GM12878 (cell line): Measurements from ENCODE around the gene RERE. TPM values are rescaled to one million over a fixed set of nuclear protein-coding genes. Genes with fewer than 3 reads are reported as not detected.
A peak's percentile ranks its signal among the peaks of the same experiment; 100 is the strongest.

Experiments
- ATAC-seq: fragments of 200-7000 bp; cut with Tn5 transposase; 3 replicates; pipeline ENCODE4 v1.9.1; 2020; ENCODE audit warnings: mild to moderate bottlenecking, moderate library complexity
- BruUV-seq: library from RNA; stranded (reverse); fragments of 400-500 nt; replicated peaks from 2 replicates; lab custom pipeline; 2021; lab: Mats Ljungman, UMichigan
- CTCF ChIA-PET: fragments of 300-600 bp; sonication (Branson Sonifier 250); formaldehyde crosslinking; extraction: SDS; loops from one replicate; lab custom pipeline; 2021; ENCODE audit warnings: inconsistent platforms; lab: Yijun Ruan, JAX
- POLR2A ChIA-PET: fragments of 350-600 bp; formaldehyde crosslinking; extraction: SDS; loops from one replicate; lab custom pipeline; 2021; ENCODE audit warnings: inconsistent platforms; lab: Charles Lee
- RAD21 ChIA-PET: fragments of 300-600 bp; sonication (Branson Sonifier 250); formaldehyde crosslinking; loops from one replicate; lab custom pipeline; 2023; ENCODE audit warnings: antibody characterized with exemption; ENCODE audit not compliant: unreplicated experiment; lab: Charles Lee
- SMC1A ChIA-PET: fragments of 300-600 bp; sonication (Branson Sonifier 250); formaldehyde crosslinking; loops from one replicate; lab custom pipeline; 2023; ENCODE audit not compliant: unreplicated experiment, uncharacterized antibody; lab: Charles Lee
- DNase-seq: peaks from one replicate; pipeline ENCODE4 v3.0.0-alpha.2; 2011; ENCODE audit warnings: low read depth, low spot score
- FAIRE-seq: peaks from 3 replicates; lab custom pipeline; 2011; peaks lifted over from hg19 to GRCh38; lab: Jason Lieb, UNC
- H2AFZ ChIP-seq: 2 replicates; pipeline ENCODE4 v1.6.0; 2011; ENCODE audit warnings: low read depth, low read length, control low read depth; ENCODE audit not compliant: control insufficient read depth
- H3K27ac ChIP-seq: 2 replicates; pipeline ENCODE4 v1.5.1; 2011; ENCODE audit warnings: control low read depth; ENCODE audit not compliant: control insufficient read depth, insufficient read depth
- H3K27me3 ChIP-seq, 2 experiments: replicated peaks in 1 of 2; 2 replicates each; pipeline versions ENCODE4 v1.6.0 to v1.6.1; 2011; ENCODE audit warnings: low read length in 1 of 2; ENCODE audit not compliant: control insufficient read depth in 2 of 2, insufficient read depth in 2 of 2
- H3K36me3 ChIP-seq, 2 experiments: 2 replicates each; pipeline ENCODE4 v1.5.1; 2011; ENCODE audit warnings: low read length in 1 of 2; ENCODE audit not compliant: control insufficient read depth in 2 of 2, insufficient read depth in 2 of 2
- H3K4me1 ChIP-seq: 2 replicates; pipeline ENCODE4 v1.6.1; 2011; ENCODE audit warnings: mild to moderate bottlenecking, low read length, moderate library complexity, mixed read lengths; ENCODE audit not compliant: control insufficient read depth, insufficient read depth
- H3K4me2 ChIP-seq: 2 replicates; pipeline ENCODE4 v1.6.0; 2011; ENCODE audit warnings: control low read depth; ENCODE audit not compliant: control insufficient read depth, insufficient read depth
- H3K4me3 ChIP-seq: fragments of 200-600 bp; sonication (generic); 2 replicates; pipeline ENCODE4 v1.5.1; 2016
- H3K79me2 ChIP-seq: 2 replicates; pipeline ENCODE4 v1.6.0; 2011; ENCODE audit warnings: low read length; ENCODE audit not compliant: control insufficient read depth, insufficient read depth
- H3K9ac ChIP-seq: 2 replicates; pipeline ENCODE4 v1.8.0; 2011; ENCODE audit warnings: low read length, control low read depth, mixed read lengths; ENCODE audit not compliant: control insufficient read depth, insufficient read depth
- H3K9me3 ChIP-seq: replicated peaks from 3 replicates; pipeline ENCODE4 v1.5.1; 2011; ENCODE audit warnings: mild to moderate bottlenecking, low read length; ENCODE audit not compliant: control insufficient read depth, insufficient read depth
- H4K20me1 ChIP-seq: 2 replicates; pipeline ENCODE4 v1.6.0; 2011; ENCODE audit not compliant: control insufficient read depth, insufficient read depth
- STAT1 ChIP-seq: fragments of 450-650 bp; conservative IDR thresholded peaks from 2 replicates; pipeline ENCODE4 v1.6.1; 2014; ENCODE audit warnings: antibody characterized with exemption, mild to moderate bottlenecking
- WGBS: methylation state at CpG from one replicate; pipeline ENCODE4 v1.1.6; 2016; ENCODE audit warnings: low lambda C conversion rate; ENCODE audit not compliant: insufficient replicate concordance, insufficient coverage; ENCODE audit errors: missing lambda C conversion rate; 5-methylcytosine and 5-hydroxymethylcytosine counted together
- in situ Hi-C: fragments of 300-500 bp; cut with MboI; formaldehyde crosslinking; loops from 9 replicates; pipeline ENCODE4 v1.14.3; 2018; ENCODE audit warnings: mixed read lengths
- intact Hi-C: fragments of 100-400 bp; cut with micrococcal nuclease; formaldehyde crosslinking; loops from one replicate; pipeline ENCODE4 v1.14.2; 2022; ENCODE audit not compliant: unreplicated experiment
- polyA plus RNA-seq, 11 experiments: library from polyadenylated mRNA; depleted of rRNA in 4 of 11; unstranded in 6 of 11; stranded (reverse) in 5 of 11; fragments of >200 nt; fragmentation: Nextera tagmentation in 4 of 11; fragmentation: Illumina TruSeq in 1 of 11; extraction: Ambion mirVana in 4 of 11; extraction: Trizol in 1 of 11; gene quantifications; 1 replicate in 1 of 11; 2 replicates in 10 of 11; pipeline versions ENCODE4 v1.2.1 to v1.2.3, GENCODE V29; 2011 to 2016; ENCODE audit warnings: inconsistent platforms in 2 of 11, missing spikeins in 2 of 11, low read depth in 1 of 11
- total RNA-seq, 4 experiments: library from RNA; depleted of rRNA in 3 of 4; stranded (reverse); fragments of >200 nt in 3 of 4; fragmentation: Illumina TruSeq in 1 of 4; extraction: Trizol in 1 of 4; gene quantifications; 2 replicates each; pipeline versions ENCODE4 v1.2.1 to v1.2.3, GENCODE V29; 2013 to 2021

The RERE gene
- total and polyA plus RNA-seq, 10 of the 15 experiments (the other 5 are each of a cell fraction or from before 2014, with no cell fraction given): 5.2 to 60.5 (median 20.2) TPM

DNA sequence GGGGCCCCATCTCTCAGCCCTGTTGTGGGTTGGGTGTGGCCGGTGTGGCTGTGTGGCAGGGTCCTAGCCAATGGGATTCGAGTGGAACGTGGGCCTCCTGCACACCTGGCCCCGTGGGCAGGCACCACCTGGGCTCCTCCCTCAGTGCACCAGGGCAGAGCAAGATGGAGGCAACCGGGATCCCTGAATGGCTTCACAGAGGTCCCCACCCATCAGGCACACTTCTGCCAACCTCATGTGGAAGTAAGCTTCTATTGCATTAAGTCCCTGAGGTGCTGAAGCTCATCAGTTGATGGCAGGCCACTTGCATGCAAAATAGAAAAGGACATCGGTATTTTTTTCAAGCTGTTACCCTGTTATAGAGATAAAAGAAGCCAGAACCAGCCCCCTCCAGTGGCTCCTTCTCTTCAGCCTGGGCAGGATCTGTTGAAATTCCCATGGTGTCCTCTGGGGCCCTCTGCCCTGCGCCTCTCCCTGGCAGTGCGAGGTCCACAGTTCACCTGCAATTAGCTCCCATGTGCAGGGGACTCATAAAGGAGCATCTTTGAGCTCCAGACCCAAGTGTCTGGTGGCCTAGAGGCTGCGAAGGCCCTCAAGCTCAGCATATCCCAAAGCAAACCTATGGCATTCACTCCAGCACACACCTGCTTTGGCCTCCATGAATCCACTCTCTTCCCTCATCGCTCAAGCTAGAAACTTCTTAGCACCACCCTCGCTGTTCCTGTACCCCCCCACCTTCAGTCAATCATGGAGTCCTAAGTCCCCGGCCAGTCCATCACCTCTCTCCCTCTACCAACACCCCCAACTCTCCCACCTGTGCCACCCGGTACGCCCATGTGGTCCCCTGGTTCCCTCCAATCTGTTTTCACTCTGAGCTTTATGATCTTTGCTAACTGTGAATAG lies 501.6 kb downstream of the RERE start:
- intact Hi-C loops (loop anchor here (2.0 kb wide), 1 partner anchor 287 kb away; no protein-coding TSS in a partner anchor), in situ Hi-C loops (no loop called here)
- Histone ChIP-seq H3K36me3 (no peaks in the 10 kb centered on the region), H3K4me2 (no peak overlapping the region), H3K4me3 (no peak overlapping the region), H3K9me3 (no peaks in the 10 kb centered on the region), H2AFZ (no peak overlapping the region), H3K27ac (no peak overlapping the region), H3K27me3 (peaks cover 0 to 4% of the 10 kb centered on the region in 2 experiments; a peak in 1 of 4 replicates), H4K20me1 (no peaks in the 10 kb centered on the region), H3K9ac (no peak overlapping the region), H3K4me1 (no peaks in the 10 kb centered on the region), H3K79me2 (no peaks in the 10 kb centered on the region)
- no TSS peak for BruUV-seq
- ChIA-PET CTCF (interaction anchor here (0.6 to 7.3 kb wide), 12 partner anchors 34 to 340 kb away, joined by 3 to 161 read pairs (median 4); no protein-coding TSS in a partner anchor), RAD21 (interaction anchor here (0.5 to 6.2 kb wide), 9 partner anchors 32 to 341 kb away, joined by 3 to 96 read pairs (median 3); no protein-coding TSS in a partner anchor), POLR2A (interaction anchor here (0.5 to 0.6 kb wide), 3 partner anchors 261 to 321 kb away, joined by 3 to 4 read pairs (median 3); no protein-coding TSS in a partner anchor), SMC1A (interaction anchor here (1.2 to 3.8 kb wide), 6 partner anchors 31 to 411 kb away, joined by 3 to 47 read pairs (median 4); no protein-coding TSS in a partner anchor)
- no peak for DNase-seq
- ATAC-seq: peak; percentile 13; the same call in 1 of the 3 replicates
- TF ChIP-seq STAT1: no peak
- FAIRE-seq: no peak
- WGBS: 38% methylated on average over 14 of the region's 14 CpGs
